Nephron (organoid): ENCODE results near the gene PAX5.

Experiments
- H3K27ac Mint-ChIP-seq, 3 experiments: 2 replicates each; pipeline ENCODE4 v1.8.0; 2020; ENCODE audit warnings: mixed read lengths in 3 of 3, mild to moderate bottlenecking in 2 of 3, moderate library complexity in 1 of 3
- H3K27me3 Mint-ChIP-seq: 2 replicates; pipeline ENCODE4 v1.8.0; 2021; ENCODE audit warnings: low read depth, mild to moderate bottlenecking, moderate library complexity, mixed read lengths
- H3K36me3 Mint-ChIP-seq: 2 replicates; pipeline ENCODE4 v1.8.0; 2020; ENCODE audit warnings: low read depth, mixed read lengths
- H3K4me1 Mint-ChIP-seq: 2 replicates; pipeline ENCODE4 v1.8.0; 2020; ENCODE audit warnings: mixed read lengths
- H3K4me3 Mint-ChIP-seq, 3 experiments: 2 replicates each; pipeline ENCODE4 v1.8.0; 2020; ENCODE audit warnings: mild to moderate bottlenecking in 3 of 3, mixed read lengths in 3 of 3, moderate library complexity in 2 of 3
- H3K9me3 Mint-ChIP-seq: 2 replicates; pipeline ENCODE4 v1.8.0; 2020; ENCODE audit warnings: mixed read lengths
- CTCF ChIP-seq, 3 experiments: fragments of 200-600 bp; sonication (generic); IDR thresholded peaks; one replicate each; pipeline ENCODE4 v1.5.0; 2021; ENCODE audit warnings: antibody characterized with exemption in 3 of 3; ENCODE audit not compliant: unreplicated experiment in 3 of 3

PAX5 gene

GRCh38 chr9:36884721-36885120 lies 149.3 kb downstream of the PAX5 start:
- H3K4me3 Mint-ChIP-seq, result no peak overlapping the region
- H3K27ac Mint-ChIP-seq, result no peak overlapping the region
- H3K9me3 Mint-ChIP-seq, result peaks cover 3% of the 10 kb centered on the region
- H3K4me1 Mint-ChIP-seq, result no peaks in the 10 kb centered on the region
- no peak for TF ChIP-seq CTCF (IDR thresholded peaks at IDR 0.05; ENCODE audit: unreplicated experiment in 3 of 3)
- H3K27me3 Mint-ChIP-seq, result peaks cover 33% of the 10 kb centered on the region
- H3K36me3 Mint-ChIP-seq, result no peaks in the 10 kb centered on the region

GRCh38 chr9:36882594-36882993 lies 151.5 kb downstream of the PAX5 start:
- no peak overlapping the region for H3K27ac Mint-ChIP-seq
- no peaks in the 10 kb centered on the region for H3K36me3 Mint-ChIP-seq
- TF ChIP-seq CTCF (IDR thresholded peaks at IDR 0.05; ENCODE audit: unreplicated experiment in 3 of 3), result no peak
- no peaks in the 10 kb centered on the region for H3K4me1 Mint-ChIP-seq
- H3K9me3 Mint-ChIP-seq, result peaks cover 3% of the 10 kb centered on the region
- H3K27me3 Mint-ChIP-seq, result peaks cover 43% of the 10 kb centered on the region
- H3K4me3 Mint-ChIP-seq, result no peak overlapping the region

- Mint-ChIP-seq H3K4me3 (no peak overlapping the region), H3K9me3 (peaks cover 3% of the 10 kb centered on the region), H3K27me3 (peaks cover 47% of the 10 kb centered on the region), H3K27ac (no peak overlapping the region), H3K36me3 (no peaks in the 10 kb centered on the region), H3K4me1 (no peaks in the 10 kb centered on the region)
- no peak for TF ChIP-seq CTCF (IDR thresholded peaks at IDR 0.05; ENCODE audit: unreplicated experiment in 3 of 3)
These were observed 152.2 kb downstream of the PAX5 start for GRCh38 chr9:36881743-36882441.

GRCh38 chr9:36881316-36881715 lies 152.8 kb downstream of the PAX5 start:
- TF ChIP-seq CTCF (IDR thresholded peaks at IDR 0.05; ENCODE audit: unreplicated experiment in 3 of 3), result no peak
- H3K36me3 Mint-ChIP-seq, result no peaks in the 10 kb centered on the region
- H3K27ac Mint-ChIP-seq, result no peak overlapping the region
- peaks cover 3% of the 10 kb centered on the region for H3K9me3 Mint-ChIP-seq
- peaks cover 52% of the 10 kb centered on the region for H3K27me3 Mint-ChIP-seq
- H3K4me1 Mint-ChIP-seq, result no peaks in the 10 kb centered on the region
- no peak overlapping the region for H3K4me3 Mint-ChIP-seq

- no peak for TF ChIP-seq CTCF (IDR thresholded peaks at IDR 0.05; ENCODE audit: unreplicated experiment in 3 of 3)
- H3K36me3 Mint-ChIP-seq, result no peaks in the 10 kb centered on the region
- peaks cover 54% of the 10 kb centered on the region for H3K27me3 Mint-ChIP-seq
- no peak overlapping the region for H3K4me3 Mint-ChIP-seq
- no peaks in the 10 kb centered on the region for H3K4me1 Mint-ChIP-seq
- H3K27ac Mint-ChIP-seq, result no peak overlapping the region
- H3K9me3 Mint-ChIP-seq, result peaks cover 10% of the 10 kb centered on the region
These were observed 154.0 kb downstream of the PAX5 start for GRCh38 chr9:36880075-36880474.
